PFSK-1 (cell line): ENCODE results near the gene ACIN1.

ENCODE experiments used
- FOXP2 ChIP-seq: optimal IDR thresholded peaks from 2 replicates; pipeline ENCODE3; 2011; ENCODE audit warnings: borderline replicate concordance, control low read depth, inconsistent platforms; ENCODE audit not compliant: insufficient read depth; ENCODE audit errors: extremely low read length, extremely low read depth
- POLR2AphosphoS5 ChIP-seq: IDR thresholded peaks from 2 replicates; pipeline ENCODE4 v1.6.1; 2012; ENCODE audit warnings: low read depth, mild to moderate bottlenecking, control low read depth, low read length, moderate library complexity
- SIN3A ChIP-seq: IDR thresholded peaks from 2 replicates; pipeline ENCODE4 v1.6.1; 2012; ENCODE audit warnings: mild to moderate bottlenecking, low read length, moderate library complexity, borderline replicate concordance; ENCODE audit not compliant: insufficient read depth
- TAF1 ChIP-seq: IDR thresholded peaks from 2 replicates; pipeline ENCODE4 v1.6.1; 2012; ENCODE audit warnings: low read length, control low read depth, borderline replicate concordance; ENCODE audit not compliant: insufficient read depth
- TF ChIP-seq, protein P1 (sequence below), 2 experiments: IDR thresholded peaks; 2 replicates each; pipeline versions ENCODE4 v1.6.1 to v1.8.0; 2011 to 2012; ENCODE audit warnings: low read depth in 2 of 2, low read length in 2 of 2, control low read depth in 1 of 2, inconsistent platforms in 1 of 2, mild to moderate bottlenecking in 1 of 2, moderate library complexity in 1 of 2; ENCODE audit not compliant: insufficient read depth in 1 of 2

DNA sequence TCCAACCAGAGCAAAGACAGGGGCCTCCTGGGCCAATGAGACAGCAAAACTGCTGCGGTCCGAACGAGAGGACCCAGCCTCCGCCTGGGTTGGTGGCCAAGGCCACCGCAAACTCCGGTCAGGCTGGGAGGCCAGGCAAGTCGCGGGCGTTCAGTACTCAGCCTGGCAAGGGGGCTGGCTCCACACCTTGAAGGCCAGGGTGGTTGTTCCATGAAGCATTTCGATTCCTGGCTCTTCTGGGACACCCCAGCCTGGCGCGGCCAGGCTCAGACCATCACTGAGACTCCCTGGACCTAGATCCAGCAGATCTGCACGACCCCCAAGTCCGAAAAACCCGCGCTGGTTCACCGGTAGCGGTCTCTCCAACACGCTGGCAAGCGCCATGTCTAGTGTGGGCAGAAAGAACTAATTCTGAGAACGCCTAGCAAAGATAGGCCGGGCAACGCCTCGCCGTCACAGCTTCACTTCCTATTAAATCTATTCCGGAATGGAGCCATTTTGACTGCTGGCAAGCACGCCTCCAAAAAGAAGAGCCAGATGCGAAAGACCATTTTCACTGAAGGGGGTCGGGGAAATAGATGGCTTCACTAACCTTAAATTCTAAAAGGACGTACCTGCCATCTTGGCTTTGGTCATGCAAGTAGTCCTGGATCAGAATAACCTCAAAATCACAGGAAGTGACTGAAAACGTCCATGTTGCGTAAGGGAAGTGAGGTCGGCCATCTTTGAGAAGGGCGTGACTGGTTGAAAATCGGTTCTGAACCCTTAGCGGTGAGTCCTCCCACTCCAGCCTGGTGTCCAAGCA lies 60.2 kb downstream of the ACIN1 start, which contains the start of gene PSMB5:
- TF ChIP-seq FOXP2 (no peak), POLR2AphosphoS5 (peak; percentile 66), SIN3A (peak; percentile 18; the same call in 1 of the 2 replicates), TAF1 (peak; percentile 72; the same call in 1 of the 2 replicates)
- TF ChIP-seq, protein P1, sequence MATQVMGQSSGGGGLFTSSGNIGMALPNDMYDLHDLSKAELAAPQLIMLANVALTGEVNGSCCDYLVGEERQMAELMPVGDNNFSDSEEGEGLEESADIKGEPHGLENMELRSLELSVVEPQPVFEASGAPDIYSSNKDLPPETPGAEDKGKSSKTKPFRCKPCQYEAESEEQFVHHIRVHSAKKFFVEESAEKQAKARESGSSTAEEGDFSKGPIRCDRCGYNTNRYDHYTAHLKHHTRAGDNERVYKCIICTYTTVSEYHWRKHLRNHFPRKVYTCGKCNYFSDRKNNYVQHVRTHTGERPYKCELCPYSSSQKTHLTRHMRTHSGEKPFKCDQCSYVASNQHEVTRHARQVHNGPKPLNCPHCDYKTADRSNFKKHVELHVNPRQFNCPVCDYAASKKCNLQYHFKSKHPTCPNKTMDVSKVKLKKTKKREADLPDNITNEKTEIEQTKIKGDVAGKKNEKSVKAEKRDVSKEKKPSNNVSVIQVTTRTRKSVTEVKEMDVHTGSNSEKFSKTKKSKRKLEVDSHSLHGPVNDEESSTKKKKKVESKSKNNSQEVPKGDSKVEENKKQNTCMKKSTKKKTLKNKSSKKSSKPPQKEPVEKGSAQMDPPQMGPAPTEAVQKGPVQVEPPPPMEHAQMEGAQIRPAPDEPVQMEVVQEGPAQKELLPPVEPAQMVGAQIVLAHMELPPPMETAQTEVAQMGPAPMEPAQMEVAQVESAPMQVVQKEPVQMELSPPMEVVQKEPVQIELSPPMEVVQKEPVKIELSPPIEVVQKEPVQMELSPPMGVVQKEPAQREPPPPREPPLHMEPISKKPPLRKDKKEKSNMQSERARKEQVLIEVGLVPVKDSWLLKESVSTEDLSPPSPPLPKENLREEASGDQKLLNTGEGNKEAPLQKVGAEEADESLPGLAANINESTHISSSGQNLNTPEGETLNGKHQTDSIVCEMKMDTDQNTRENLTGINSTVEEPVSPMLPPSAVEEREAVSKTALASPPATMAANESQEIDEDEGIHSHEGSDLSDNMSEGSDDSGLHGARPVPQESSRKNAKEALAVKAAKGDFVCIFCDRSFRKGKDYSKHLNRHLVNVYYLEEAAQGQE (IDR thresholded peaks at IDR 0.05; ENCODE audit: insufficient read depth in 1 of 2, low read depth in 2 of 2, low read length in 2 of 2), result no peak
